Loucy (cell line): ENCODE measurements around the gene SYT9.

Experiments
- H2AFZ ChIP-seq: fragments of 200-600 bp; sonication (generic); 2 replicates; pipeline ENCODE4 v1.6.0; 2016; ENCODE audit warnings: antibody characterized with exemption, mild to moderate bottlenecking, low read length, moderate library complexity
- H3F3A ChIP-seq: fragments of 200-600 bp; 2 replicates; pipeline ENCODE4 v1.6.0; 2016; ENCODE audit warnings: antibody characterized with exemption, low read depth, mild to moderate bottlenecking
- H3K27me3 ChIP-seq: fragments of 200-600 bp; sonication (generic); 2 replicates; pipeline ENCODE4 v1.6.1; 2014; ENCODE audit warnings: low read length, mild to moderate bottlenecking; ENCODE audit not compliant: insufficient read depth, poor library complexity, severe bottlenecking
- H3K36me3 ChIP-seq: fragments of 200-600 bp; sonication (generic); 2 replicates; pipeline ENCODE4 v1.6.1; 2016; ENCODE audit warnings: low read length; ENCODE audit not compliant: insufficient read depth
- H3K4me1 ChIP-seq: fragments of 200-600 bp; sonication (generic); 2 replicates; pipeline ENCODE4 v1.5.1; 2014; ENCODE audit warnings: low read length, mild to moderate bottlenecking; ENCODE audit not compliant: insufficient read depth, poor library complexity, severe bottlenecking
- H3K4me2 ChIP-seq: fragments of 200-600 bp; sonication (generic); 2 replicates; pipeline ENCODE4 v1.6.0; 2014; ENCODE audit warnings: antibody characterized with exemption, low read length, low read depth, mild to moderate bottlenecking; ENCODE audit not compliant: poor library complexity, severe bottlenecking
- H3K4me3 ChIP-seq: fragments of 200-600 bp; sonication (generic); 2 replicates; pipeline ENCODE4 v1.5.1; 2014; ENCODE audit warnings: low read length, mild to moderate bottlenecking, mixed read lengths; ENCODE audit not compliant: poor library complexity, severe bottlenecking
- H3K79me2 ChIP-seq: fragments of 200-600 bp; sonication (generic); 2 replicates; pipeline ENCODE4 v1.6.1; 2014; ENCODE audit warnings: low read length; ENCODE audit not compliant: insufficient read depth
- H3K9ac ChIP-seq: fragments of 200-600 bp; sonication (generic); 2 replicates; pipeline ENCODE4 v1.6.0; 2014; ENCODE audit warnings: mild to moderate bottlenecking, low read depth, low read length, moderate library complexity; ENCODE audit not compliant: poor library complexity, severe bottlenecking
- H3K9me2 ChIP-seq: fragments of 200-600 bp; sonication (generic); replicated peaks from 2 replicates; pipeline ENCODE4 v1.6.1; 2016; ENCODE audit warnings: low read depth, low read length, mixed read lengths
- H3K9me3 ChIP-seq: fragments of 200-600 bp; sonication (generic); 2 replicates; pipeline ENCODE4 v1.6.1; 2014; ENCODE audit warnings: mild to moderate bottlenecking, antibody characterized with exemption, low read length, low read depth; ENCODE audit not compliant: insufficient read depth
- H4K20me1 ChIP-seq: fragments of 200-600 bp; sonication (generic); 2 replicates; pipeline ENCODE4 v1.6.0; 2014; ENCODE audit warnings: antibody characterized with exemption, low read length, mild to moderate bottlenecking; ENCODE audit not compliant: insufficient read depth, poor library complexity, severe bottlenecking
- EZH2phosphoT487 ChIP-seq: fragments of 200-600 bp; IDR thresholded peaks from 2 replicates; pipeline ENCODE4 v1.6.1; 2018; ENCODE audit warnings: antibody characterized with exemption, mild to moderate bottlenecking, moderate library complexity, borderline replicate concordance
- TF ChIP-seq, protein P1 (sequence below): fragments of 200-600 bp; sonication (generic); conservative IDR thresholded peaks from 2 replicates; pipeline ENCODE4 v1.5.1; 2014; ENCODE audit warnings: mild to moderate bottlenecking, antibody characterized with exemption, low read length

The SYT9 gene

DNA sequence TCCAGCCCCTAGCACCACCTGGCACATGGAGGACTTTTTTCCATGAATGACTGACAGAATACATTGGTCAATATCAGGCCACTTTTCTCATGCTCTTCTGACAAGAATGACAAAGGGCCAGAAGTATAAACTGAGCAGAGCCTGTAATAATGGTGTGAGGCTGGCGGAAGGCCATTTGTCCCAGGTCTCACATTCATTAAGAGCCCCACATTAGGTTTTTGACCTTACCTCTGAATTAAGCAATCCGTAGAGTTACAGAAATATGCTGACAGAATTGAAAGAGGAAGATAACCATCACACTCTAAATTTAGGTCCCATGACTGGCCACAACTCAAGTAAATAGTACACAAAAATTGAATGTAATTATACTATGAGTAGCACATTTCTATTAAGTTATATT, 55.2 kb downstream of the SYT9 start:
- TF ChIP-seq, protein P1, sequence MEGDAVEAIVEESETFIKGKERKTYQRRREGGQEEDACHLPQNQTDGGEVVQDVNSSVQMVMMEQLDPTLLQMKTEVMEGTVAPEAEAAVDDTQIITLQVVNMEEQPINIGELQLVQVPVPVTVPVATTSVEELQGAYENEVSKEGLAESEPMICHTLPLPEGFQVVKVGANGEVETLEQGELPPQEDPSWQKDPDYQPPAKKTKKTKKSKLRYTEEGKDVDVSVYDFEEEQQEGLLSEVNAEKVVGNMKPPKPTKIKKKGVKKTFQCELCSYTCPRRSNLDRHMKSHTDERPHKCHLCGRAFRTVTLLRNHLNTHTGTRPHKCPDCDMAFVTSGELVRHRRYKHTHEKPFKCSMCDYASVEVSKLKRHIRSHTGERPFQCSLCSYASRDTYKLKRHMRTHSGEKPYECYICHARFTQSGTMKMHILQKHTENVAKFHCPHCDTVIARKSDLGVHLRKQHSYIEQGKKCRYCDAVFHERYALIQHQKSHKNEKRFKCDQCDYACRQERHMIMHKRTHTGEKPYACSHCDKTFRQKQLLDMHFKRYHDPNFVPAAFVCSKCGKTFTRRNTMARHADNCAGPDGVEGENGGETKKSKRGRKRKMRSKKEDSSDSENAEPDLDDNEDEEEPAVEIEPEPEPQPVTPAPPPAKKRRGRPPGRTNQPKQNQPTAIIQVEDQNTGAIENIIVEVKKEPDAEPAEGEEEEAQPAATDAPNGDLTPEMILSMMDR: no peak
- TF ChIP-seq EZH2phosphoT487: no peak
- H3K4me2 ChIP-seq: no peak overlapping the region
- no peak overlapping the region for H2AFZ ChIP-seq
- H3K9me3 ChIP-seq: no peaks in the 10 kb centered on the region
- H4K20me1 ChIP-seq: no peaks in the 10 kb centered on the region
- H3F3A ChIP-seq: no peaks in the 10 kb centered on the region
- no peaks in the 10 kb centered on the region for H3K9me2 ChIP-seq
- H3K4me3 ChIP-seq: no peak overlapping the region
- no peaks in the 10 kb centered on the region for H3K36me3 ChIP-seq
- no peak overlapping the region for H3K9ac ChIP-seq
- H3K4me1 ChIP-seq: no peaks in the 10 kb centered on the region
- no peaks in the 10 kb centered on the region for H3K27me3 ChIP-seq
- H3K79me2 ChIP-seq: no peaks in the 10 kb centered on the region

DNA sequence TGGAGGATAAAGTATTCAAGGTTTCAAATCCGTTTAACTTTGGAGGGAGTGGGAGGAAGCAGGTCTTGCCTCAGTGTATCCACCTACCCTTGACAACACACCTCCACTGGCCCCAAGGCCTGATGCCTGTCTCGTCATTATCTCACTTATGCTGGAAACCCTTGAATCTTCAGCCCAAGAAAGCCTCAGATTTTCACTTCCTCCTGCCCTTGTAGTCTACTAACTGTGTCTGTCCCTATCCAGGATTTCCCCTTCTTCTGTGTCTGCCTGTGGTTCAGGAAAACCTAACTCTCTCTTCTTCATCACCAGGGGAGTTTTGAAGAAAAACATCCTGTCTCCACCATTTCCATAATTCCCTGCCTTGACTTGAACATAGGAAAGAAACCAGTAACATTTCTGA, 56.1 kb downstream of the SYT9 start:
- H3K4me2 ChIP-seq: no peak overlapping the region

DNA sequence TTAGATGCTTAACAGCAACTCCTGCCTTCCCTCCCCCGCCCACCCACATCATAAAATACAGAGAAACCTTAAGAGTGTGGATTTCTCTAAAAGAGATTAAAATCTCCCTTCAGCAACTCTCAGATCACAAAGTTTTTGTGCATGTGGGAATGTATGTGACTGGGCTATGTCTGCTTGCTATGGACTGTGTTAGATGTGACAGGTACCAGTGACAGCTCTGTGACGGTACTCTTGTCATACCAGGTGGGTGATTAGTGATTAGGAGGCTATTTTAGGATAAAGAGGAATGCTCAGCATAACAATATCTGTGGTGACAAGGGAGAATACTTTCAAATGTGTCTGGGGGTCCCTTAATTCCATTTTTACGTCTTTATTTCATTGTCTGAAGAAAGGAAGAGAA, 60.2 kb downstream of the SYT9 start:
- no peak overlapping the region for H3K4me2 ChIP-seq
- H4K20me1 ChIP-seq: no peaks in the 10 kb centered on the region
- no peaks in the 10 kb centered on the region for H3K9me3 ChIP-seq
- no peaks in the 10 kb centered on the region for H3K4me1 ChIP-seq
- H3K9me2 ChIP-seq: no peaks in the 10 kb centered on the region
- H3K27me3 ChIP-seq: no peaks in the 10 kb centered on the region
- no peak overlapping the region for H3K4me3 ChIP-seq
- no peak overlapping the region for H3K9ac ChIP-seq
- no peaks in the 10 kb centered on the region for H3F3A ChIP-seq
- H2AFZ ChIP-seq: no peak overlapping the region
- no peaks in the 10 kb centered on the region for H3K36me3 ChIP-seq
- TF ChIP-seq, protein P1: no peak
- no peak for TF ChIP-seq EZH2phosphoT487
- H3K79me2 ChIP-seq: no peaks in the 10 kb centered on the region

More for the DNA sequence above, 56.1 kb downstream of the SYT9 start:
- no peaks in the 10 kb centered on the region for H4K20me1 ChIP-seq
- no peak overlapping the region for H3K9ac ChIP-seq
- H3K79me2 ChIP-seq: no peaks in the 10 kb centered on the region
- H3K27me3 ChIP-seq: no peaks in the 10 kb centered on the region
- TF ChIP-seq EZH2phosphoT487: no peak
- TF ChIP-seq, protein P1: no peak
- no peaks in the 10 kb centered on the region for H3K9me2 ChIP-seq
- H3K9me3 ChIP-seq: no peaks in the 10 kb centered on the region
- no peaks in the 10 kb centered on the region for H3K36me3 ChIP-seq
- no peaks in the 10 kb centered on the region for H3F3A ChIP-seq
- H3K4me3 ChIP-seq: no peak overlapping the region
- no peaks in the 10 kb centered on the region for H3K4me1 ChIP-seq
- no peak overlapping the region for H2AFZ ChIP-seq
